Psoas muscle (tissue), 8 donors: ENCODE measurements around the gene NTRK3. TPM values are rescaled to one million over a fixed set of nuclear protein-coding genes. Genes with fewer than 3 reads are reported as not detected.

Experiments
- ATAC-seq, 4 donors: fragments of 200-7000 bp; cut with Tn5 transposase; one replicate each; pipeline ENCODE4 v1.9.1; 2020; ENCODE audit warnings: moderate library complexity in 3 of 4, mild to moderate bottlenecking in 2 of 4
- DNase-seq, 2 donors: peaks; one replicate each; pipeline ENCODE4 v3.0.0-alpha.2; 2020
- H3K27ac ChIP-seq: fragments of 200-600 bp; one replicate; pipeline ENCODE4 v1.8.0; 2022
- H3K27me3 ChIP-seq, 3 donors: fragments of 200-600 bp in 1 of 3; one replicate each; pipeline versions ENCODE4 v1.6.1 to v1.8.0; 2013 to 2022; ENCODE audit warnings: low read length in 2 of 3, mild to moderate bottlenecking in 2 of 3, moderate library complexity in 1 of 3; ENCODE audit not compliant: insufficient read depth in 3 of 3
- H3K36me3 ChIP-seq, 2 donors: fragments of 200-600 bp in 1 of 2; one replicate each; pipeline versions ENCODE4 v1.6.1 to v1.8.0; 2013 to 2022; ENCODE audit warnings: low read depth in 1 of 2, mild to moderate bottlenecking in 1 of 2, moderate library complexity in 1 of 2; ENCODE audit not compliant: insufficient read depth in 1 of 2
- H3K4me1 ChIP-seq: fragments of 200-600 bp; one replicate; pipeline ENCODE4 v1.8.0; 2022
- H3K4me3 ChIP-seq: fragments of 200-600 bp; one replicate; pipeline ENCODE4 v1.8.0; 2022; ENCODE audit warnings: mild to moderate bottlenecking
- H3K9me3 ChIP-seq: fragments of 200-600 bp; one replicate; pipeline ENCODE4 v1.8.0; 2022
- WGBS, 3 donors: extraction: QIAGEN DNeasy Blood & Tissue Kit; methylation state at CpG; one replicate each; pipeline versions ENCODE4 v1.1.6 to v1.1.7; 2013; 5-methylcytosine and 5-hydroxymethylcytosine counted together
- intact Hi-C, 2 donors: fragments of 100-400 bp; cut with DNase I; formaldehyde crosslinking; loops; one replicate each; pipeline versions ENCODE4 v1.11.0 to v1.14.2; 2022
- polyA plus RNA-seq, 3 donors: library from polyadenylated mRNA; stranded (reverse); fragments of 200-250 nt; gene quantifications; one replicate each; pipeline ENCODE4 v1.2.3, GENCODE V29; 2013
- total RNA-seq, 4 donors: library from RNA; stranded (reverse); fragmentation: NEBNext Ultra II Directional in 2 of 4; extraction: Animal tissue kit (Norgen Biotek cat#: 25700) in 2 of 4; gene quantifications; one replicate each; pipeline versions ENCODE4 v1.2.1 to v1.2.4, GENCODE V29; 2021 to 2023
- TF ChIP-seq, protein P1 (sequence below): fragments of 200-600 bp; IDR thresholded peaks from one replicate; pipeline ENCODE4 v1.8.0; 2022; ENCODE audit warnings: antibody characterized with exemption
- donor health status: healthy with polysubstance abuse.
- donor health status: DM: no; HTN: no; CAD: no; lungs with moderate emphysema.
- donor health status: Bipolar disorder and iron deficiency.
- donor health status: healthy.
- donor health status: DM: yes; HTN: yes; CAD: no.
- donor health status: DM: no; HTN: no; CAD: no.
- donor health status: DM: no; HTN: no; CAD: no.
- donor health status: DM: yes; HTN: yes; CAD: no.

The NTRK3 gene
- total and polyA plus RNA-seq, 7 donors, result 0.17 to 1.7 (median 0.57) TPM

DNA sequence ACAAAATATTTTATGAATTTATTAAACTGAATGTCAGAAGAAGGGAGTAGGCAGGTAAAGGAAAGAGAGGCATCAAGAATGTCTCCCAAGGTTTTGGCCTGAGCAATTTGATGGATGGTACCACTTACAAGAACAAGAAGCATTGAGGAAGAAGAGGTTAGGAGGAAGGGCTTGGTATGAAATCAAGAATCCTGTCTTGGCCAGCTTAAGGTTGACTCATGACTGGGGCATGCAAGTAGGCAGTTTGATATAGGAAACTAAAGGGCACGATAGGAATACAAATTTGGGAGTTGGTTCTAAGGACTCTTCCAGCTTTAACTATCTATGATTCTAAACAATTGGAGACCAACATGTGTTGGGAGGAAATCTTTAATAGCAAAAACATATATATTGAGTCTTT is 79.1 kb downstream of the NTRK3 start:
- H3K4me1 ChIP-seq, result no peaks in the 10 kb centered on the region
- H3K9me3 ChIP-seq, result no peaks in the 10 kb centered on the region
- H3K27me3 ChIP-seq, result no peaks in the 10 kb centered on the region
- ATAC-seq, result no peak
- DNase-seq, result no peak
- H3K4me3 ChIP-seq, result no peak overlapping the region
- no peaks in the 10 kb centered on the region for H3K36me3 ChIP-seq
- TF ChIP-seq, protein P1, sequence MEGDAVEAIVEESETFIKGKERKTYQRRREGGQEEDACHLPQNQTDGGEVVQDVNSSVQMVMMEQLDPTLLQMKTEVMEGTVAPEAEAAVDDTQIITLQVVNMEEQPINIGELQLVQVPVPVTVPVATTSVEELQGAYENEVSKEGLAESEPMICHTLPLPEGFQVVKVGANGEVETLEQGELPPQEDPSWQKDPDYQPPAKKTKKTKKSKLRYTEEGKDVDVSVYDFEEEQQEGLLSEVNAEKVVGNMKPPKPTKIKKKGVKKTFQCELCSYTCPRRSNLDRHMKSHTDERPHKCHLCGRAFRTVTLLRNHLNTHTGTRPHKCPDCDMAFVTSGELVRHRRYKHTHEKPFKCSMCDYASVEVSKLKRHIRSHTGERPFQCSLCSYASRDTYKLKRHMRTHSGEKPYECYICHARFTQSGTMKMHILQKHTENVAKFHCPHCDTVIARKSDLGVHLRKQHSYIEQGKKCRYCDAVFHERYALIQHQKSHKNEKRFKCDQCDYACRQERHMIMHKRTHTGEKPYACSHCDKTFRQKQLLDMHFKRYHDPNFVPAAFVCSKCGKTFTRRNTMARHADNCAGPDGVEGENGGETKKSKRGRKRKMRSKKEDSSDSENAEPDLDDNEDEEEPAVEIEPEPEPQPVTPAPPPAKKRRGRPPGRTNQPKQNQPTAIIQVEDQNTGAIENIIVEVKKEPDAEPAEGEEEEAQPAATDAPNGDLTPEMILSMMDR, result no peak
- intact Hi-C loops, result no loop called here
- WGBS, 3 donors, result 25 to 30% (median 28%) methylated on average over 1 of the region's 1 CpG
- H3K27ac ChIP-seq, result no peak overlapping the region

DNA sequence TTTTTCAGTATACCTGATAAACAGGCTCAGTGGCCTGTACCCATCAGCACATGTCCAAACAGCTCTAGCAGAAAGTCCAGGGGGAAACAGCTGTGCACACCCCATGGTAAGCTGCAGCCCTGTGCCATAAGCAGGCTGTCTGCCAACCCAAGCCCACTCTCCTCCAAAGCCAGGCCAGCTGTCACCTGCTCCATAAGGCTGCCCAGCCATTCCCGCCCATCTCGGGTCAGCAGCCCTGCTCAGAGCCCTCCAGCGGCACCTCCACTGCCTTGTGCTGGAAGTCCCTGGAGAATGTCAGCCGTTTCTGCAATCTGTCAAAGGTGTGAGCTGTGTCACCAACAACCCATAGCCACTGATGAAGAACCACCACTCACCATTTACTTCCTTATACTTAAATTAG is 82.0 kb downstream of the NTRK3 start:
- intact Hi-C loops, result no loop called here
- no peaks in the 10 kb centered on the region for H3K9me3 ChIP-seq
- no peaks in the 10 kb centered on the region for H3K36me3 ChIP-seq
- no peaks in the 10 kb centered on the region for H3K4me1 ChIP-seq
- DNase-seq (no peak), ATAC-seq (no peak)
- H3K27me3 ChIP-seq, result no peaks in the 10 kb centered on the region
- H3K27ac ChIP-seq, result no peak overlapping the region
- H3K4me3 ChIP-seq, result no peak overlapping the region
- 28 to 46% (median 33%) methylated on average over 4 of the region's 4 CpGs for WGBS, 3 donors
- TF ChIP-seq, protein P1, result no peak

DNA sequence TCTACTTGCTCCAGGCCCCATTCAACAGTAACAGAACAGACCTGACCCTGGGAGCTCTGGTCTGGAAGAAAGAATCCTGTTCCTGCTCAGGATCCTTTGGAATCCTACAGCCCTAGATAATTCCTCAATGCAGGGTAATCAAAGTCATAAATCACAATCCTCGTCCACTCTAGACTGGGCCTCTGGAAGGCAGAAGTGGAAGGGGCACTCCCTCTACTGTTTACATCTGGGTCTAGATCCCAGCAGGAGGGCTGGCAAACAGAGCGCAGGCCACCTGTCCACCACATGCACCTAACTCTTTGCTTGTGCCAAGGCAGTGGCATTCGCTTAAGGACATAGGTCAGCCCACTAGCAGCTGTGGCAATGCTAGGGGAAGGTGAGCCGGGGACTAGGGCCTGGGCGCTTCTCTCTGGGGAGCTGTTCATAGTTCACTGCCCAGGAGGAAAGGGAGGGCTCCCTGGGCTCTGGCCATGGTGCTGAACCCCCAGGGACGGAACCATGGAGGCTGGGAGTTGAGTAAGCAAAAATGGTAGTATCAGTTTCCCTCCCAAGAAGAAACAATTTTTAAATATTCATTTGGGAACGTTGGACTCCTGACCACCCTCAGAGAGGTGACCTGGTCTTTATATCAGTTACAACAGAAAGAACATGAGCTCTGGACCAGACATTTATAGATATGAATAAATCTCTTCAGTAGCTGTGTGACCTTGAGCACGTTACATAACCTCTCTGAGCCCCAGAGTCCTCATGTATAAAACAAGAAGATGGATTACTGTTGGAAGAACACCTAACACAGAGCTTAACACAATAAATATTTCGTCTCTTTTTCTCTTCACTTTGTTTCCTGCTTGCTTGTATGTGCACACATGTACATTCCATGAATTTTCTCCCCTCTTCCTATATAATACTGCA is 90.2 kb downstream of the NTRK3 start:
- Histone ChIP-seq H3K27me3 (no peaks in the 10 kb centered on the region), H3K27ac (no peak overlapping the region), H3K36me3 (no peaks in the 10 kb centered on the region), H3K4me3 (no peak overlapping the region), H3K9me3 (no peaks in the 10 kb centered on the region), H3K4me1 (no peaks in the 10 kb centered on the region)
- intact Hi-C loops, result no loop called here
- ATAC-seq (peak in 1 of 4 donors; percentile 42), DNase-seq (no peak)
- TF ChIP-seq, protein P1, result no peak
- 34 to 36% (median 36%) methylated on average over 9 of the region's 9 CpGs for WGBS, 3 donors

DNA sequence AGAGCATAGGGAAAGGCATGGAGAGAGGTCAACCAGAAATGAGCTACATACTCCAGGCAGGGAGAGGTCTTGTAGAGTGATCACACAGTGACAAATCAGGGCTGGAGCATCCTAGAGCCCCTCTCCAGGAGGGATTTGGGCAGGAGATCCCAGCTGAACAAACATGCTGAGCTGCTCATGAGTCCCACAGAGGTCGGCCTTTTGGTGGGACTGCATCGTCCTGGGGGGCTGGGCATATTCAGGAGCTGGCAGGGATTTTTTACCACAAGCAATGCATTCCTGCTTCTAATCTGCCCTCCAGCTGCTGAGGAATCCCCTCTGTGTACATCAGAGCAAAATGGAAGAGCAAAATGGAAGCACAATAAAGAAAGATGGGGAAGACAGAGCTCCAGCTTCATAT is 94.9 kb downstream of the NTRK3 start:
- Histone ChIP-seq H3K4me3 (no peak overlapping the region), H3K27me3 (peaks cover 0 to 2% (median 0%) of the 10 kb centered on the region in 3 donors), H3K4me1 (no peaks in the 10 kb centered on the region), H3K27ac (no peak overlapping the region), H3K36me3 (no peaks in the 10 kb centered on the region), H3K9me3 (no peaks in the 10 kb centered on the region)
- 37 to 67% (median 61%) methylated on average over 2 of the region's 2 CpGs for WGBS, 3 donors
- DNase-seq (no peak), ATAC-seq (no peak)
- intact Hi-C loops, result no loop called here
- TF ChIP-seq, protein P1, result no peak
